ENCODE results near the gene GNG12. TPM values are rescaled to one million over a fixed set of nuclear protein-coding genes. Genes with fewer than 3 reads are reported as not detected.

The GNG12 gene
- total RNA-seq, 1 experiment from 2014 or later = 23.7 TPM

- H3K27me3 Mint-ChIP-seq (ENCODE audit: low read depth) = no peaks in the 10 kb centered on the region
- POLR2A ChIA-PET = no interaction called here
- H3K36me3 Mint-ChIP-seq = peaks cover 6% of the 10 kb centered on the region
- H3K4me3 Mint-ChIP-seq = no peak overlapping the region
- CTCF ChIA-PET = interaction anchor here (1.0 kb wide), 1 partner anchor 8 kb away, joined by 3 read pairs; no protein-coding TSS in a partner anchor
- H3K4me1 Mint-ChIP-seq = peaks cover 15% of the 10 kb centered on the region
- DNase-seq (ENCODE audit: low spot score) (no peak), ATAC-seq (no peak)
- H3K27ac Mint-ChIP-seq = no peak overlapping the region
- TF ChIP-seq ZNF671 (CRISPR knock-in tag; IDR thresholded peaks at IDR 0.05) (no peak), ARID4B (CRISPR knock-in tag; IDR thresholded peaks at IDR 0.05; ENCODE audit: borderline replicate concordance) (no peak), ZNF219 (CRISPR knock-in tag; IDR thresholded peaks at IDR 0.05; ENCODE audit: borderline replicate concordance) (no peak), EMX1 (CRISPR knock-in tag; IDR thresholded peaks at IDR 0.05) (no peak), ZNF281 (CRISPR knock-in tag; IDR thresholded peaks at IDR 0.05) (no peak), NFYB (CRISPR knock-in tag; conservative IDR thresholded peaks at IDR 0.05; ENCODE audit: low read depth) (no peak), OVOL2 (CRISPR knock-in tag; IDR thresholded peaks at IDR 0.05; ENCODE audit: borderline replicate concordance) (no peak), TEAD4 (CRISPR knock-in tag; IDR thresholded peaks at IDR 0.05) (no peak), ZNF425 (CRISPR knock-in tag; conservative IDR thresholded peaks at IDR 0.05) (no peak), NR2C2 (CRISPR knock-in tag; IDR thresholded peaks at IDR 0.05) (no peak), MYBL2 (CRISPR knock-in tag; IDR thresholded peaks at IDR 0.05) (no peak), PRDM15 (CRISPR knock-in tag; IDR thresholded peaks at IDR 0.05) (no peak)
- peaks cover 6% of the 10 kb centered on the region for H3K9me3 Mint-ChIP-seq
Observed at GRCh38 chr1:67802565-67802964, 30.7 kb downstream of the GNG12 start.

GRCh38 chr1:67801903-67802302, 31.4 kb downstream of the GNG12 start:
- POLR2A ChIA-PET = no interaction called here
- no peak for ATAC-seq
- Mint-ChIP-seq H3K9me3 (peaks cover 13% of the 10 kb centered on the region), H3K27me3 (ENCODE audit: low read depth) (no peaks in the 10 kb centered on the region), H3K27ac (no peak overlapping the region), H3K4me3 (no peak overlapping the region), H3K36me3 (peaks cover 11% of the 10 kb centered on the region), H3K4me1 (peaks cover 15% of the 10 kb centered on the region)
- DNase-seq (ENCODE audit: low spot score) = no peak
- CTCF ChIA-PET = no interaction called here
- no peak for TF ChIP-seq ESRRA (CRISPR knock-in tag; IDR thresholded peaks at IDR 0.05; ENCODE audit: borderline replicate concordance)
- TF ChIP-seq ZBTB43 (CRISPR knock-in tag; IDR thresholded peaks at IDR 0.05) = no peak
- TF ChIP-seq ERG (CRISPR knock-in tag; IDR thresholded peaks at IDR 0.05) = no peak
- no peak for TF ChIP-seq CDX4 (CRISPR knock-in tag; IDR thresholded peaks at IDR 0.05; ENCODE audit: borderline replicate concordance)
- no peak for TF ChIP-seq FOXP1 (CRISPR knock-in tag; IDR thresholded peaks at IDR 0.05; ENCODE audit: borderline replicate concordance)
